Stimulated activated CD8-positive, alpha-beta memory T cell treated with anti-CD3 and anti-CD28 coated beads, Interleukin-2, amount 100 ng/mL, for 48 hours (primary cell): Measurements from ENCODE around the gene BORCS5.
A peak's percentile ranks its signal among the peaks of the same experiment; 100 is the strongest.

Experiments used
- DNase-seq, 2 donors: peaks; one replicate each; pipeline ENCODE4 v3.0.0-alpha.2; 2020; ENCODE audit warnings: low read depth in 2 of 2

BORCS5 gene

GRCh38 chr12:12433203-12433731 is 76.4 kb downstream of the BORCS5 start:
- no peak for DNase-seq

DNA sequence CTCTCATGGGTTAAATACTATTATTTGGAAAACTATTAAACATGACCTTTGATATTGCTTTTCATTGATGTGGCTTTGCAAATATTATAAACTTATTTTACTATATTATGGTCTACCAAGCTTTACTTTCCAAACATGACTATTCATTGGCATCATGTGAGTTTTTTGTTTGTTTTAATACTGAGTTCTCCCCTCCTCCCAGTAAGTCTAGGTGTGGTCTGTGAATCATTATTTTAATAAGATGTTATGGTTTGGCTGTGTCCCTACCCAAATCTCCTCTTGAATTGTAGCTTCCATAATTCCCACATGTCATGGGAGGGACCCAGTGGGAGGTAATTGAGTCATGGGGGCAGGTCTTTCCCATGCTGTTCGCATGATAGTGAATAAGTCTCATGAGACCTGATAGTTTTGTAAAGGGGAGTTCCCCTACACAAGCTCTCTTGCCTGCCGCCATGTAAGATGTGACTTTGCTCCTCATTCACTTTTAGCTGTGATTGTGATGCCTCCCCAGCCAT is 80.0 kb downstream of the BORCS5 start:
- DNase-seq = no peak

- DNase-seq = peak in 1 of 2 donors; percentile 63
Observed at GRCh38 chr12:12439636-12440035, 82.8 kb downstream of the BORCS5 start.

DNA sequence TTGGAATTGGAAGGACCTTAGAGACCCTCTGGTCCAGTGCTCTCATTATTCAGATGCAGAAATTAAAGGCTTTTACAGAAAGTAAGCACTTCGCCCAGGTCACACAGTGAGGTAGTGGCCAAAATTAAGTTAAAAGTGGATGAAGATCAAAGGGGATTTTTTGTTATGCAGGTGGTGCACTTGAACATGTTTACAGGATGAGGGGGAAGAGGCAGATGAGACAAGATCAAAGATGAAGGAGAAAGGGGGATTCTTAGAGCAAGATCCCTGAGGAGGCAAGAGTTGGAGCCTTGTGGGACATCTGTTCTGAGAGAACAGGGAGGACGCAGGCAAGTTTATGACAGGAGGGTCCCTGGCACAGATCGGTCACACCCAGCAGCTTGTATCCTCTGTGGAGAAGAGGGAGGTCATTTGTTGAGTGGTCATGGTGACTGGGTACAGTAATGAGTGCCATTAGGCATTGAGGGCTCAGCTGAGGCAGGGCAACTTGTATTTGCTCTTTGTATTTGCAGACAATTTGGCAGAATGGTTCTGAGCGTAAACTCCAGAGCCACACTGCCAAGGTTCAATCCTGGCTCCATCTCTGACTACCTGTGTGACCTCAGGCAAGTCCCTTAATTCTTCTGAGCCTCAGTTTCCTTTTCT is 84.0 kb downstream of the BORCS5 start:
- no peak for DNase-seq

DNA sequence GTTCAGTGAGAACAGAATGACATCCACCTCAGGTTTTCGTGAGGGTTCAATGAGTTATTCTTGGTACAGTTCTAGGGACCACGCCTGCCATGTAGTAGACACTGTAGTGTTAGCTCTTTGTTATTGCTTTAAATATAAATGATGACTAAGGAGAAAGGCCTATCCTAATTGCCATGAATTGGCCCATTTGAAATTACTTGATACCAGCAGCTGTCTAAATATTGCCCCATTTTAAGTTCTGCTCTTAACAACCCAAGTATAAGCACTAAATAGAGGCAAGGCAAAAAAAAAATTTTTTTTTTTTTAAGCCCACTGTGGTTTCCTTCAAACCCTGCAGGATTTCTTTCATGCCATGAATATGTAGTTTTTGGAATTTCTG is 84.5 kb downstream of the BORCS5 start:
- no peak for DNase-seq

- DNase-seq = peak in 1 of 2 donors; percentile 14
Observed at GRCh38 chr12:12441843-12442461, 85.1 kb downstream of the BORCS5 start.

DNA sequence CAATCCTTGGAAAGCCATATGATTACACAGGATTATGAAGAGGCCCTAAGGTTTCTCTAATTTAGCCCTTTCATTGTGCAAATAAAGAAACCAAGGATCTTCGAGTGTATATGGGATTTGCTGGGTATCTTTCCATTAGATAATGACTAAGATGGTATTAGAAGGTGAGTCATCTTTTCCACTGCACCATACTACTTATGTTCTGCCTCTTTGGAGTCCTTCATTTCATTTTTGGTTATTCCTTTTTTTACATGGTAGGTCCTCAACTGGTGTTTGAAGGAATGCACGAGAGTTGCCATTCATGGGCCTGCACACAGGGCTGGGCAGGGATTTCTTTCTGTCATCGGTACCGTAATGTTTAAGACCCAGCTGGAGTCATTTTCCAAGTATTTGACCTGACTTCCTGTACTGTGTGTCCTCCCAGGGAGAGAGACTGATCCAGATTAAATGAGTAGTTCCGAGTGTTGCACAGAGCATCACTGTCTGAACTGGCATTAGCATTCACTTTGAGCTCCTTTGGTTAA is 85.7 kb downstream of the BORCS5 start:
- no peak for DNase-seq

DNA sequence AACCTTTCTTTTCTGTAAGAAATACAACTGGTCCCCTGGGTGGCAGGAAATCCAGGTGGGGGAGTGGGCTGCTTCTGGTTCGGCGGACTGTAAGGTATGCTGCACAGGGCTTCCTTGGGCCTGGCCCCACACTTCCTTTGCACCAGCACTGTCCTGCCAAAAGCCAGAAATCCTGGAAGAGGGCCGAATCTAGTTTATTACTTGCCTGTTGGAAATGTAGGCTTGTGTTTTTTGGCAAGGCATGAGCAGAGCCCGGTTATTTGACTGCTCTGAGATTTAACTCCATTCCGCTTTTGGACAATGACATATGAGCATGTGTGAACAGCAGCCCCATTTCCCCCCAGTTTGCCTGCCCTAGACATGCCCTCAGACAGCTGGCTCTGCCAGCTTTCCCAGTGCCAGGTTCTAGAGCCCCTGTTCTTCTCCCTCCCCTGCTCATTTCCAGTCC is 86.6 kb downstream of the BORCS5 start:
- no peak for DNase-seq

GRCh38 chr12:12445165-12445881 is 88.4 kb downstream of the BORCS5 start:
- no peak for DNase-seq

- DNase-seq = no peak
Observed at GRCh38 chr12:12445882-12446181, 89.0 kb downstream of the BORCS5 start.

GRCh38 chr12:12446786-12447185 is 89.9 kb downstream of the BORCS5 start:
- DNase-seq = no peak

GRCh38 chr12:12447236-12447635 is 90.4 kb downstream of the BORCS5 start:
- no peak for DNase-seq

- no peak for DNase-seq
Observed at GRCh38 chr12:12447837-12448236, 91.0 kb downstream of the BORCS5 start.

DNA sequence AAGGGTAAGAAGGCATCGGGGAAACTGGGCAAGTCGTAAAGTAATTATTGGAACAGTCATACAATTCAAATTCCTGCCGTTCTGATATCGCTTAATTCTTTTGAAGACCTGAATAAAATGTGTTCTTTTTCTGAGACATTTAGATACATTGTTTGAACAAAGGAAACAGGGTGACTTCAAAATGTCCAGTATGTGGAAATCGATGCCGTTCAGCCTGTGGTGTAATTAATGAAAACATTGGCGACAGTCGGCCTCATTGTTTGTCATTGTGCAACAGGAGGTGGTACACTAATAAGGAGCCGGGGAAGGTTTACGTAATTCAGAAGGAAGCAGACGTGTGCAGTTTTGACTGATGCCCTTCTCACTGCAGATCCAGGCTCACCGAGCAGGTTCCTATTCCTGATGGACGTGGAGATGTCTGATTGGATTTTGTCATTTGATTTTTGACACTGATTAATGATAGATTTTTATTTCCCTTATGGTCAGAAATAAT is 92.7 kb downstream of the BORCS5 start:
- no peak for DNase-seq

GRCh38 chr12:12450043-12450471 is 93.2 kb downstream of the BORCS5 start:
- DNase-seq = no peak

- DNase-seq = no peak
Observed at GRCh38 chr12:12451098-12451497, 94.2 kb downstream of the BORCS5 start.

GRCh38 chr12:12452326-12452902 is 95.5 kb downstream of the BORCS5 start:
- DNase-seq = no peak

GRCh38 chr12:12453635-12454034 is 96.8 kb downstream of the BORCS5 start:
- DNase-seq = no peak

DNA sequence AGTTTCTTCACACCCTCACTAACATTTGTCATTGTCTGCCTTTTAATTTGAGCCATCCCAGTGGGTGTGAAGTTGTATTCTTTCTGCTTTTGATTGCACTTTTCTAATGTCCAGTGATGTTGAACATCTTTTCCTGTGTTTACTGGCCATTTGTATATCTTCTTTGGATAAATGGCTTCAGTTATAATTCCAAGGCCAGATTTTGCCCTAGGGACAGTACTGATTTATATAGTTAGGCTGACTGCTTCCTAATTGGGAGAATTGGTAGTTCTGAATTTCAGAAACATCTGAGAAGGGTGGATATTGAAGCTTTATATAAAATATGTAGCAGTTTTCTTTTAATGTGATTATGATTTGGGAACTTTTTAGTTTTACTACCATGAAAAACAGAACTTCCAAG is 97.4 kb downstream of the BORCS5 start:
- DNase-seq = no peak

GRCh38 chr12:12456637-12457036 is 99.8 kb downstream of the BORCS5 start:
- DNase-seq = no peak

- no peak for DNase-seq
Observed at GRCh38 chr12:12460935-12461922, 104.4 kb downstream of the BORCS5 start.
